Fibroblast of mammary gland (primary cell): ENCODE measurements around the gene MTFP1.
A peak's percentile ranks its signal among the peaks of the same experiment; 100 is the strongest.

Experiments used
- DNase-seq: peaks from one replicate; pipeline ENCODE4 v3.0.0-alpha.2; 2010; ENCODE audit warnings: low read depth
- H3K4me3 ChIP-seq: 2 replicates; pipeline ENCODE4 v1.5.1; 2011; ENCODE audit warnings: low read depth, mild to moderate bottlenecking, low read length, moderate library complexity; ENCODE audit not compliant: control insufficient read depth
- CTCF ChIP-seq: conservative IDR thresholded peaks from 2 replicates; pipeline ENCODE4 v1.5.1; 2011; ENCODE audit warnings: low read depth, low read length, inconsistent platforms; ENCODE audit not compliant: control insufficient read depth, insufficient read depth

The MTFP1 gene

DNA sequence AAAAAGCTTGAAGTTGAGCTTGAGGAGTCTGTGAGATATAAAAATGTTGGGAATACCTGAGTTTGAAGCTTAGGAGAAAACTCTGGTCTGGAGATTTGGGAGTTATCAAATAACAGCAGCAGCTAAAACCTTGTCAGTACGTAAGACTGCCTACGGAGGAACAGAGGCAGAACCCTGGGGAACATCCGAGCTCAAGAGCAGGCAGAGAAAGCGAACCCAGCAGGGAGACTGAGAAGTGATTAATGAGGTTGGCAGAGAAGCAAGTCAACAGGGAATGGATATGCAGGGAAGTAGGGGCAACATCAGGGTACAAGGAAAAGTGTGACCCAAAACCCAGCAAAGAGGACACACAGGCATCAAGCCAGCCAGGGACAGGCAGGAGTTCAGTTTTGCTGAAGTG lies 12.6 kb upstream of the MTFP1 start:
- no peak for TF ChIP-seq CTCF
- DNase-seq: no peak
- no peak overlapping the region for H3K4me3 ChIP-seq

- no peak for TF ChIP-seq CTCF
- DNase-seq: no peak
- H3K4me3 ChIP-seq: no peak overlapping the region
Observed at GRCh38 chr22:30413745-30414524, 11.6 kb upstream of the MTFP1 start.

DNA sequence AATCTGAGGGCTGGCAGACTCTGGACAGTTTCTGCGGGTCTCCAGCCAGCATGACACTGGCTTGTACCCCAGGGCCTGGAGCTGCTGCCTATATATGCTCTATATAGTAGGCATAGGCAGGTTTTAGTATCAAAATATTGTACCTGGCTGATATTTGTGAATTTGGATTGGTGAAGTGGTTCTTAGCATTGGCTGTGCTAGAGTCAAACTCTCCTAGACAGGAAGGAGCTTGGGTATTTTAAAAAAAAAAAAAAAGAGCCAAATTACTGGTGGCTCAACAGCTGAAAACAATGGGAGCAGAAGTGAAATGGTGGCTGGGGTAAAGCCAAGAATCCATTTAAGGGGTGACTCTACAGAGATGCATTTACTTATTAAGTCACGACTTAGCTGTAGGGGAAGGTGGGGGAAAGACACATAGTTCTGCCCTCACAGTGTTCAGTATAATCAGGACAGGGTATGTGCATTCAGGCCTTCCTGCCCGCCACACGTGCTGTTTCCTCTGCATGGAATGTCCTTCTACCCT lies 11.0 kb upstream of the MTFP1 start:
- no peak for DNase-seq
- H3K4me3 ChIP-seq: no peak overlapping the region
- TF ChIP-seq CTCF: no peak

- no peak for TF ChIP-seq CTCF
- no peak for DNase-seq
- H3K4me3 ChIP-seq: no peak overlapping the region
Observed at GRCh38 chr22:30416403-30416802, 9.2 kb upstream of the MTFP1 start.

- H3K4me3 ChIP-seq: no peak overlapping the region
- no peak for TF ChIP-seq CTCF
Observed at GRCh38 chr22:30416837-30417236, 8.7 kb upstream of the MTFP1 start.

GRCh38 chr22:30420347-30421125 lies 5.0 kb upstream of the MTFP1 start:
- DNase-seq: peak; percentile 93
- no peak overlapping the region for H3K4me3 ChIP-seq
- TF ChIP-seq CTCF: no peak

More at GRCh38 chr22:30416837-30417236, 8.7 kb upstream of the MTFP1 start:
- DNase-seq: no peak
